Measurements from ENCODE around the gene KIAA0513.

GRCh38 chr16:85105475-85105874 lies 77.9 kb downstream of the KIAA0513 start:
- TF ChIP-seq CTCF (IDR thresholded peaks at IDR 0.05; ENCODE audit: low read length): no peak
- TF ChIP-seq EZH2 (IDR thresholded peaks at IDR 0.05; ENCODE audit: borderline replicate concordance, low read length): no peak

Measured in OCI-LY1 (cell line).